Fibroblast of skin of right quadriceps (primary cell): ENCODE measurements around the gene BCL2A1.
"Not testable (repeated sequence)": the region's sequence is repeated elsewhere in the genome, so short reads cannot be mapped to it uniquely, and the experiment has no call there.

Experiments
- DNase-seq: peaks from one replicate; pipeline ENCODE4 v3.0.0-alpha.2; 2013

BCL2A1 gene

GRCh38 chr15:79988448-79989117 is 17.6 kb upstream of the BCL2A1 start:
- no peak for DNase-seq

GRCh38 chr15:79987969-79988368 is 17.0 kb upstream of the BCL2A1 start:
- DNase-seq = no peak

GRCh38 chr15:79987569-79987955 is 16.6 kb upstream of the BCL2A1 start:
- DNase-seq = no peak

GRCh38 chr15:79981831-79982455 is 10.9 kb upstream of the BCL2A1 start:
- no peak for DNase-seq

- DNase-seq = peak; percentile 67
These were observed 7.9 kb upstream of the BCL2A1 start for GRCh38 chr15:79978655-79979514.

- DNase-seq = no peak
These were observed 7.3 kb upstream of the BCL2A1 start for GRCh38 chr15:79978260-79978654.

GRCh38 chr15:79977431-79978054 is 6.5 kb upstream of the BCL2A1 start:
- DNase-seq = no peak

- DNase-seq = no peak
These were observed 2.6 kb upstream of the BCL2A1 start for GRCh38 chr15:79973456-79974195.

- DNase-seq = no peak
These were observed 1.9 kb upstream of the BCL2A1 start for GRCh38 chr15:79972863-79973262.

GRCh38 chr15:79970181-79970580 is 815 bp downstream of the BCL2A1 start:
- no peak for DNase-seq

GRCh38 chr15:79969146-79969545 is 1.9 kb downstream of the BCL2A1 start:
- DNase-seq = no peak

- no peak for DNase-seq
These were observed 3.5 kb downstream of the BCL2A1 start for GRCh38 chr15:79967298-79968182.

- no peak for DNase-seq
These were observed 4.2 kb downstream of the BCL2A1 start for GRCh38 chr15:79966634-79967297.

GRCh38 chr15:79965846-79966630 is 5.0 kb downstream of the BCL2A1 start:
- DNase-seq = peak; percentile 32

- no peak for DNase-seq
These were observed 6.7 kb downstream of the BCL2A1 start for GRCh38 chr15:79964232-79964805.

GRCh38 chr15:79962921-79963320 is 8.1 kb downstream of the BCL2A1 start:
- not testable (repeated sequence) for DNase-seq

GRCh38 chr15:79962178-79962577 is 8.8 kb downstream of the BCL2A1 start:
- no peak for DNase-seq

GRCh38 chr15:79960502-79961212 is 10.3 kb downstream of the BCL2A1 start:
- DNase-seq = no peak

GRCh38 chr15:79957741-79958140 is 13.3 kb downstream of the BCL2A1 start:
- peak; percentile 37 for DNase-seq
